Measurements from ENCODE around the gene WDR83. TPM values are rescaled to one million over a fixed set of nuclear protein-coding genes. Genes with fewer than 3 reads are reported as not detected.

WDR83 gene
- total and polyA plus RNA-seq, 2 donors (not counting 3 experiments of a cell fraction or from before 2014, with no cell fraction given): 10.5 to 11.8 TPM

GRCh38 chr19:12706332-12706718, 39.7 kb downstream of the WDR83 start:
- no peak for FAIRE-seq
- intact Hi-C loops (cut with micrococcal nuclease): no loop called here
- peaks cover 26 to 56% of the 10 kb centered on the region in 2 experiments for H3K36me3 ChIP-seq (ENCODE audit: control insufficient read depth in 2 of 2, extremely low read depth in 1 of 2, insufficient read depth in 2 of 2, low read length in 2 of 2)

More at GRCh38 chr19:12706332-12706718, 39.7 kb downstream of the WDR83 start:
- peaks cover under 1% of the 10 kb centered on the region for H3K79me2 ChIP-seq (ENCODE audit: control insufficient read depth, insufficient read depth, low read length)
- BruUV-seq (replicated peaks): no TSS peak
- no peak overlapping the region for H3K4me3 ChIP-seq (replicated peaks in 1 of 3; ENCODE audit: insufficient read depth in 1 of 3, low read depth in 1 of 3, low read length in 3 of 3)
- no peaks in the 10 kb centered on the region for H3K9me1 ChIP-seq (replicated peaks; ENCODE audit: control insufficient read depth, extremely low read depth, insufficient read depth, low read length)
- H3K27me3 ChIP-seq (ENCODE audit: control insufficient read depth in 2 of 2, insufficient read depth in 2 of 2, low read length in 2 of 2): no peaks in the 10 kb centered on the region
- no peak overlapping the region for H3K27ac ChIP-seq (ENCODE audit: insufficient read depth, low read depth, low read length)
- H2AFZ ChIP-seq (ENCODE audit: low read depth, low read length): no peak overlapping the region
- no peak for DNase-seq (ENCODE audit: low read depth, low spot score)
- ChIA-PET CTCF (no interaction called here), POLR2A (no interaction called here)
- H3K4me2 ChIP-seq (ENCODE audit: insufficient read depth, low read length): no peak overlapping the region
- dilution Hi-C loops (cut with MboI; ENCODE audit: extremely low pct_ligation_motif_present, low sequenced_read_pairs): no loop called here
- H3K4me1 ChIP-seq (ENCODE audit: control insufficient read depth, extremely low read depth, insufficient read depth, low read length): no peaks in the 10 kb centered on the region
- H3K9ac ChIP-seq (replicated peaks; ENCODE audit: extremely low read depth, insufficient read depth, low read length): no peak overlapping the region
- H3K9me3 ChIP-seq (replicated peaks; ENCODE audit: control insufficient read depth, insufficient read depth, low read length): no peaks in the 10 kb centered on the region
- no peaks in the 10 kb centered on the region for H4K20me1 ChIP-seq (replicated peaks; ENCODE audit: control insufficient read depth, extremely low read depth, insufficient read depth, low read length)
- no peak for TF ChIP-seq MAX (IDR thresholded peaks at IDR 0.05; ENCODE audit: insufficient read depth, insufficient read length)
- no peak for TF ChIP-seq CTCF (IDR thresholded peaks at IDR 0.05; ENCODE audit: extremely low read depth in 1 of 2, insufficient read depth in 1 of 2, low read depth in 1 of 2, low read length in 2 of 2)
- TF ChIP-seq FOS (IDR thresholded peaks at IDR 0.05; ENCODE audit: borderline replicate concordance, insufficient read depth, low read length): no peak
- no peak for TF ChIP-seq POLR2AphosphoS5 (IDR thresholded peaks at IDR 0.05; ENCODE audit: insufficient read depth, low read depth, low read length)
- no peak for TF ChIP-seq EZH2 (IDR thresholded peaks at IDR 0.05; ENCODE audit: borderline replicate concordance, low read depth, low read length, severe bottlenecking)
- TF ChIP-seq POLR2A (IDR thresholded peaks at IDR 0.05; ENCODE audit: low read depth, low read length): no peak
